ENCODE data around the gene OR52J3.

Gene OR52J3

GRCh38 chr11:5013012-5013411, 33.3 kb upstream of the OR52J3 start:
- Histone ChIP-seq H4K8ac (ENCODE audit: low read depth, low read length) (no peak overlapping the region), H2BK5ac (ENCODE audit: low read length) (no peak overlapping the region), H3K4me1 (ENCODE audit: control insufficient read depth in 2 of 2, insufficient read depth in 1 of 2, low read depth in 1 of 2, low read length in 2 of 2) (no peaks in the 10 kb centered on the region), H3K9ac (ENCODE audit: low read depth, low read length, poor library complexity) (no peak overlapping the region), H3K27ac (replicated peaks; ENCODE audit: low read length) (no peak overlapping the region), H2BK120ac (ENCODE audit: low read depth, low read length) (no peak overlapping the region), H3K4ac (ENCODE audit: low read length) (no peak overlapping the region), H3K23ac (ENCODE audit: low read depth, low read length, poor library complexity) (no peak overlapping the region), H3K79me1 (ENCODE audit: low read depth, low read length) (no peaks in the 10 kb centered on the region), H2AFZ (ENCODE audit: low read length) (no peak overlapping the region), H3K4me2 (ENCODE audit: insufficient read depth, low read length, poor library complexity, severe bottlenecking) (no peak overlapping the region), H4K91ac (ENCODE audit: low read depth, low read length, poor library complexity) (no peak overlapping the region), H3K18ac (ENCODE audit: low read length) (no peak overlapping the region), H3K9me3 (replicated peaks in 1 of 2; ENCODE audit: control insufficient read depth in 2 of 2, insufficient read depth in 1 of 2, low read depth in 1 of 2, low read length in 2 of 2) (no peaks in the 10 kb centered on the region), H2BK12ac (ENCODE audit: low read length) (no peak overlapping the region), H3K36me3 (replicated peaks in 1 of 2; ENCODE audit: control insufficient read depth in 2 of 2, insufficient read depth in 2 of 2, low read length in 2 of 2) (no peaks in the 10 kb centered on the region), H3K4me3 (ENCODE audit: low read length in 2 of 2) (no peak overlapping the region), H2BK15ac (ENCODE audit: low read length) (no peak overlapping the region), H3K27me3 (ENCODE audit: control insufficient read depth in 3 of 3, insufficient read depth in 3 of 3, low read depth in 1 of 3, low read length in 3 of 3) (no peaks in the 10 kb centered on the region), H2AK5ac (ENCODE audit: low read depth, low read length) (no peak overlapping the region), H3K14ac (ENCODE audit: low read length) (no peak overlapping the region)
- DNase-seq (ENCODE audit: low spot score): no peak
- no CpG with 5 or more reads among the region's 1 CpG for WGBS, 2 donors (ENCODE audit: extremely low coverage in 2 of 2, insufficient read length in 2 of 2, insufficient replicate concordance in 1 of 2)

DNA sequence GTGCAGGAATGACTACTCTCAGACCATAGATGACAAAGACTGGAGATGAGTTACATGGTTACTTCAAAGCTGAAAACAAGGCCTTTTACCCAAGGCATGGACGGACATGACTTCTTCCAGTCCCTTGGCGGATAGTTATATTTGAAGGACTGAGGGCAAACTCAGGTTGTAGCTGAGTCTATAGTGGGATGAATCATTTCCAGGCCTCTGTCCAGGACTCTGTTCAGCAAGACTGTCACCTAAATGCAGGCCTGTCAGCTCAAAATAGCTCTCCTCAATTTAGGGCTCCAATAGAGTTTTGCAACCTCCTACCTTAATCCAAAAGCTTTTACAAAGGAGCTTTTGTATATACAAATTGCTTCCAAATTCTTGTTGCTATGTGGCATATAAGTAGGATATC, 24.3 kb upstream of the OR52J3 start:
- no peak overlapping the region for H2BK120ac ChIP-seq (ENCODE audit: low read depth, low read length)
- no peak overlapping the region for H3K14ac ChIP-seq (ENCODE audit: low read length)
- H2BK12ac ChIP-seq (ENCODE audit: low read length): no peak overlapping the region
- no peak overlapping the region for H4K8ac ChIP-seq (ENCODE audit: low read depth, low read length)
- no peaks in the 10 kb centered on the region for H3K79me1 ChIP-seq (ENCODE audit: low read depth, low read length)
- H2BK5ac ChIP-seq (ENCODE audit: low read length): no peak overlapping the region
- no peak overlapping the region for H3K4ac ChIP-seq (ENCODE audit: low read length)
- H3K4me2 ChIP-seq (ENCODE audit: insufficient read depth, low read length, poor library complexity, severe bottlenecking): no peak overlapping the region
- no peak overlapping the region for H2AK5ac ChIP-seq (ENCODE audit: low read depth, low read length)
- peaks cover 0 to 1% (median 0%) of the 10 kb centered on the region in 3 experiments for H3K27me3 ChIP-seq (ENCODE audit: control insufficient read depth in 3 of 3, insufficient read depth in 3 of 3, low read depth in 1 of 3, low read length in 3 of 3)
- H3K36me3 ChIP-seq (replicated peaks in 1 of 2; ENCODE audit: control insufficient read depth in 2 of 2, insufficient read depth in 2 of 2, low read length in 2 of 2): peaks cover 0 to 2% of the 10 kb centered on the region in 2 donors
- no peak overlapping the region for H3K18ac ChIP-seq (ENCODE audit: low read length)
- no peak overlapping the region for H3K4me3 ChIP-seq (ENCODE audit: low read length in 2 of 2)
- H4K91ac ChIP-seq (ENCODE audit: low read depth, low read length, poor library complexity): no peak overlapping the region
- no CpG with 5 or more reads among the region's 2 CpGs for WGBS, 2 donors (ENCODE audit: extremely low coverage in 2 of 2, insufficient read length in 2 of 2, insufficient replicate concordance in 1 of 2)
- no peak overlapping the region for H3K9ac ChIP-seq (ENCODE audit: low read depth, low read length, poor library complexity)
- no peak overlapping the region for H3K27ac ChIP-seq (replicated peaks; ENCODE audit: low read length)
- no peaks in the 10 kb centered on the region for H3K4me1 ChIP-seq (ENCODE audit: control insufficient read depth in 2 of 2, insufficient read depth in 1 of 2, low read depth in 1 of 2, low read length in 2 of 2)
- no peak overlapping the region for H2AFZ ChIP-seq (ENCODE audit: low read length)
- H3K9me3 ChIP-seq (replicated peaks in 1 of 2; ENCODE audit: control insufficient read depth in 2 of 2, insufficient read depth in 1 of 2, low read depth in 1 of 2, low read length in 2 of 2): peaks cover 0 to 7% of the 10 kb centered on the region in 2 donors
- no peak overlapping the region for H3K23ac ChIP-seq (ENCODE audit: low read depth, low read length, poor library complexity)
- H2BK15ac ChIP-seq (ENCODE audit: low read length): no peak overlapping the region
- no peak for DNase-seq (ENCODE audit: low spot score)

DNA sequence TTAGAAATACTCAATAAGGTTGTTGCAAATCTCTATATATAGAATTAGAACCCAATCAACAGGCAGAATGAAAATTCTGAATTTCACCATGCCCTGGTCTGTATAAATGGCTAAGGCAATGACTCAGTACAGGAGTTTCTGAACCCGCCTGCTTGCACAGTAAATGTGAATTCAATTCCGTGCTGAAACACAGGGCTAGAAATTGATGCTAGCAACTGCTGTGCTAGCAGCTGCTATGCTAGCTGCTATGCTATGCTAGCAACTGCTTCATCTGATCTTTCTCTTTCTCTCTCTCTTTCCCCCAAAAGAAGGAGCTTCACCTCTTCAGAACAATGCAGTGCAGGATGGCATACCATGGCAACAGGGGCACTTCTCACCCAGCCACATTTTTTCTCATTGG, 9.7 kb upstream of the OR52J3 start:
- H2BK5ac ChIP-seq (ENCODE audit: low read length): no peak overlapping the region
- DNase-seq (ENCODE audit: low spot score): no peak
- WGBS, 2 donors (ENCODE audit: extremely low coverage in 2 of 2, insufficient read length in 2 of 2, insufficient replicate concordance in 1 of 2): no CpG with 5 or more reads among the region's 2 CpGs
- H3K9me3 ChIP-seq (replicated peaks in 1 of 2; ENCODE audit: control insufficient read depth in 2 of 2, insufficient read depth in 1 of 2, low read depth in 1 of 2, low read length in 2 of 2): no peaks in the 10 kb centered on the region
- no peak overlapping the region for H3K4me3 ChIP-seq (ENCODE audit: low read length in 2 of 2)
- H3K79me1 ChIP-seq (ENCODE audit: low read depth, low read length): no peaks in the 10 kb centered on the region
- H3K27ac ChIP-seq (replicated peaks; ENCODE audit: low read length): no peak overlapping the region
- H2BK120ac ChIP-seq (ENCODE audit: low read depth, low read length): no peak overlapping the region
- H2AFZ ChIP-seq (ENCODE audit: low read length): no peak overlapping the region
- no peak overlapping the region for H3K9ac ChIP-seq (ENCODE audit: low read depth, low read length, poor library complexity)
- no peak overlapping the region for H2AK5ac ChIP-seq (ENCODE audit: low read depth, low read length)
- no peak overlapping the region for H4K91ac ChIP-seq (ENCODE audit: low read depth, low read length, poor library complexity)
- no peaks in the 10 kb centered on the region for H3K27me3 ChIP-seq (ENCODE audit: control insufficient read depth in 3 of 3, insufficient read depth in 3 of 3, low read depth in 1 of 3, low read length in 3 of 3)
- no peak overlapping the region for H4K8ac ChIP-seq (ENCODE audit: low read depth, low read length)
- H3K4me1 ChIP-seq (ENCODE audit: control insufficient read depth in 2 of 2, insufficient read depth in 1 of 2, low read depth in 1 of 2, low read length in 2 of 2): no peaks in the 10 kb centered on the region
- H3K4me2 ChIP-seq (ENCODE audit: insufficient read depth, low read length, poor library complexity, severe bottlenecking): no peak overlapping the region
- no peak overlapping the region for H3K14ac ChIP-seq (ENCODE audit: low read length)
- no peak overlapping the region for H3K23ac ChIP-seq (ENCODE audit: low read depth, low read length, poor library complexity)
- H3K4ac ChIP-seq (ENCODE audit: low read length): no peak overlapping the region
- no peak overlapping the region for H3K18ac ChIP-seq (ENCODE audit: low read length)
- no peak overlapping the region for H2BK15ac ChIP-seq (ENCODE audit: low read length)
- H3K36me3 ChIP-seq (replicated peaks in 1 of 2; ENCODE audit: control insufficient read depth in 2 of 2, insufficient read depth in 2 of 2, low read length in 2 of 2): no peaks in the 10 kb centered on the region
- H2BK12ac ChIP-seq (ENCODE audit: low read length): no peak overlapping the region

DNA sequence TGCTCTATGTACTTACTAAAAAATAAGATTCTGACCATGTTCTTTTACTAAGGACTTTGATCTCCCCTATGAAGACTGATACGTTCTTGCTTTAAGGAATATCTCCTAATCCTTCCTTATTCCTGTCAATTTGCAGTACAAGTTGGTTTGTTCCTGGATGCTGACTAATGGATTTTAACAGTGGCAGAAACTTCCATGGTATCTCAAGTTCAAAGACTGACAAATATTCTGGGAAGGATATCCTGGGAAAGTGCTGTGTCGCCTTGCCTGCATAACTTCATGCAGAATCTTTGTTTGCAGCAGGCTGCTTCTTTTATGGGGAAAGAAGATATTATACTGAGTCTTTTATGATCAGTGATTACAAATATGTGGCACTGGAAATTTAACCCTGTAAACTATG, 8.4 kb upstream of the OR52J3 start:
- Histone ChIP-seq H3K9me3 (replicated peaks in 1 of 2; ENCODE audit: control insufficient read depth in 2 of 2, insufficient read depth in 1 of 2, low read depth in 1 of 2, low read length in 2 of 2) (no peaks in the 10 kb centered on the region), H3K4me2 (ENCODE audit: insufficient read depth, low read length, poor library complexity, severe bottlenecking) (no peak overlapping the region), H3K14ac (ENCODE audit: low read length) (no peak overlapping the region), H4K91ac (ENCODE audit: low read depth, low read length, poor library complexity) (no peak overlapping the region), H3K4me1 (ENCODE audit: control insufficient read depth in 2 of 2, insufficient read depth in 1 of 2, low read depth in 1 of 2, low read length in 2 of 2) (no peaks in the 10 kb centered on the region), H2AK5ac (ENCODE audit: low read depth, low read length) (no peak overlapping the region), H3K27me3 (ENCODE audit: control insufficient read depth in 3 of 3, insufficient read depth in 3 of 3, low read depth in 1 of 3, low read length in 3 of 3) (no peaks in the 10 kb centered on the region), H3K4ac (ENCODE audit: low read length) (no peak overlapping the region), H2BK120ac (ENCODE audit: low read depth, low read length) (no peak overlapping the region), H3K9ac (ENCODE audit: low read depth, low read length, poor library complexity) (no peak overlapping the region), H3K27ac (replicated peaks; ENCODE audit: low read length) (no peak overlapping the region), H3K36me3 (replicated peaks in 1 of 2; ENCODE audit: control insufficient read depth in 2 of 2, insufficient read depth in 2 of 2, low read length in 2 of 2) (no peaks in the 10 kb centered on the region), H2BK12ac (ENCODE audit: low read length) (no peak overlapping the region), H2AFZ (ENCODE audit: low read length) (no peak overlapping the region), H2BK5ac (ENCODE audit: low read length) (no peak overlapping the region), H3K23ac (ENCODE audit: low read depth, low read length, poor library complexity) (no peak overlapping the region), H3K79me1 (ENCODE audit: low read depth, low read length) (no peaks in the 10 kb centered on the region), H4K8ac (ENCODE audit: low read depth, low read length) (no peak overlapping the region), H3K18ac (ENCODE audit: low read length) (no peak overlapping the region), H2BK15ac (ENCODE audit: low read length) (no peak overlapping the region), H3K4me3 (ENCODE audit: low read length in 2 of 2) (no peak overlapping the region)
- WGBS, 2 donors (ENCODE audit: extremely low coverage in 2 of 2, insufficient read length in 2 of 2, insufficient replicate concordance in 1 of 2): no CpG with 5 or more reads among the region's 2 CpGs
- no peak for DNase-seq (ENCODE audit: low spot score)
